HG03025 (cell line): Measurements from ENCODE around the gene YWHAG.

Experiments
- ATAC-seq: cut with Tn5 transposase; IDR thresholded peaks from one replicate; pipeline ENCODE4 v1.9.1; 2021; ENCODE audit warnings: mild to moderate bottlenecking, moderate library complexity; ENCODE audit not compliant: unreplicated experiment, low FRiP score

YWHAG gene

GRCh38 chr7:76281006-76281705 is 77.6 kb downstream of the YWHAG start:
- ATAC-seq, result no peak

- ATAC-seq, result no peak
These were observed 78.4 kb downstream of the YWHAG start for GRCh38 chr7:76280408-76280807.

- ATAC-seq, result no peak
These were observed 80.3 kb downstream of the YWHAG start for GRCh38 chr7:76278540-76278939.
